HG02678 (cell line): ENCODE results near the gene MARCHF3.
"Not testable (repeated sequence)": the region's sequence is repeated elsewhere in the genome, so short reads cannot be mapped to it uniquely, and the experiment has no call there.

ENCODE experiments used
- ATAC-seq: cut with Tn5 transposase; IDR thresholded peaks from one replicate; pipeline ENCODE4 v1.9.1; 2021; ENCODE audit warnings: mild to moderate bottlenecking, moderate library complexity; ENCODE audit not compliant: unreplicated experiment

The MARCHF3 gene

GRCh38 chr5:126854526-126855110 lies 175.7 kb downstream of the MARCHF3 start:
- no peak for ATAC-seq

- not testable (repeated sequence) for ATAC-seq
Measured at GRCh38 chr5:126853541-126854307, 176.6 kb downstream of the MARCHF3 start.

- ATAC-seq = no peak
Measured at GRCh38 chr5:126852841-126853271, 177.5 kb downstream of the MARCHF3 start.

GRCh38 chr5:126852091-126852571 lies 178.2 kb downstream of the MARCHF3 start:
- peak; percentile 82 for ATAC-seq

- no peak for ATAC-seq
Measured at GRCh38 chr5:126851501-126852011, 178.8 kb downstream of the MARCHF3 start.

- ATAC-seq = no peak
Measured at GRCh38 chr5:126849101-126849678, 181.2 kb downstream of the MARCHF3 start.

GRCh38 chr5:126848253-126848652 lies 182.1 kb downstream of the MARCHF3 start:
- ATAC-seq = no peak

GRCh38 chr5:126847826-126848251 lies 182.5 kb downstream of the MARCHF3 start:
- no peak for ATAC-seq

GRCh38 chr5:126847456-126847820 lies 182.9 kb downstream of the MARCHF3 start:
- no peak for ATAC-seq

- no peak for ATAC-seq
Measured at GRCh38 chr5:126846744-126847455, 183.5 kb downstream of the MARCHF3 start.

- no peak for ATAC-seq
Measured at GRCh38 chr5:126846344-126846743, 184.0 kb downstream of the MARCHF3 start.

GRCh38 chr5:126845470-126846070 lies 184.8 kb downstream of the MARCHF3 start:
- peak; percentile 92 for ATAC-seq

- ATAC-seq = not testable (repeated sequence)
Measured at GRCh38 chr5:126843375-126843774, 187.0 kb downstream of the MARCHF3 start.

- not testable (repeated sequence) for ATAC-seq
Measured at GRCh38 chr5:126839407-126839806, 191.0 kb downstream of the MARCHF3 start.

GRCh38 chr5:126837906-126838539 lies 192.3 kb downstream of the MARCHF3 start:
- ATAC-seq = no peak

- no peak for ATAC-seq
Measured at GRCh38 chr5:126837242-126837641, 193.1 kb downstream of the MARCHF3 start.

- ATAC-seq = no peak
Measured at GRCh38 chr5:126836778-126837177, 193.6 kb downstream of the MARCHF3 start.

- no peak for ATAC-seq
Measured at GRCh38 chr5:126831156-126831555, 199.2 kb downstream of the MARCHF3 start.

- ATAC-seq = no peak
Measured at GRCh38 chr5:126830061-126830460, 200.3 kb downstream of the MARCHF3 start.

- no peak for ATAC-seq
Measured at GRCh38 chr5:126829098-126829497, 201.3 kb downstream of the MARCHF3 start.
